Iris pigment epithelial cell (primary cell): ENCODE measurements around the gene NLRP14.

Source experiments
- DNase-seq: peaks from one replicate; pipeline ENCODE4 v3.0.0-alpha.2; 2011; ENCODE audit warnings: low read depth

Gene NLRP14

DNA sequence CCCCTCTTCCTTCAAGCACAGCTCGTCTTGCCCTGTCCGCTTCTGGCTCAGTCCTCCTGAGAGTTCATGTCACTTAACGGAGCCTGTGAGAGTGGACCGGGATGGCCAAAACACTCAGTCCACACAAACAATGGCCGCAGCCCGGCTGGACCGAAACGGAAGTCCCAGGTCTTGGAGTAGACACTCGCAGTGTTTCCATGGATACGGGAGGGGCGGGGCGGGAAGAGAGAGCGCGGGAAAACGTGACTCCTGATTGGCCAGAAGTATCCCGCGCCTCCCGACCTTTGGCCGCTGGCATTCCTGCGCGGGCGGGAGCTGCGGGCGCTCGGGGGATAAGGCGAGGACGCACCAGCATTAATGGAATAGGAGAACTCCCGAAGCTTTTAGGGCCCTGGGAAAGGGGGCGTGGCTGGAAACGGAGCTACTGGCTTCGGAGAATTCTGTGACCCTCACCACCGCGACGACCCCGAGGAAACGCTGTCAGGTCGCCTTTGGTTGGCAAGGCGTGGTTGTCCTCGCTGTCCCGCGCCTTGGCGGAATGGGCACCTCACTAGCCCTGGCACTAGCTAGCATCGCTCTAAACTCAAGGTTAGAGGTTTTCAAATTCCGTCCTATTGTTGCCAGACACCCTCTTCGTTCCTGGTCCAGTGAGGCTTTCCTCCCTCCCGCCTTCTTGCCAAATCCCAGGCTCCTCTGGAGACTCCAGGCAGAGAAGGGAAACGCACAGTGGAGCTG, at the start of gene NLRP14, which contains the start of gene ZNF214:
Gene NLRP14, plus strand, starts transcription at position 297 of the 735 bp plus-strand sequence. CDS start 18,108 bp downstream, outside the sequence.
Gene ZNF214, minus strand, starts transcription at position 164 of the 735 bp plus-strand sequence. CDS start 17,511 bp downstream, outside the sequence.
- peak; percentile 91 for DNase-seq

DNA sequence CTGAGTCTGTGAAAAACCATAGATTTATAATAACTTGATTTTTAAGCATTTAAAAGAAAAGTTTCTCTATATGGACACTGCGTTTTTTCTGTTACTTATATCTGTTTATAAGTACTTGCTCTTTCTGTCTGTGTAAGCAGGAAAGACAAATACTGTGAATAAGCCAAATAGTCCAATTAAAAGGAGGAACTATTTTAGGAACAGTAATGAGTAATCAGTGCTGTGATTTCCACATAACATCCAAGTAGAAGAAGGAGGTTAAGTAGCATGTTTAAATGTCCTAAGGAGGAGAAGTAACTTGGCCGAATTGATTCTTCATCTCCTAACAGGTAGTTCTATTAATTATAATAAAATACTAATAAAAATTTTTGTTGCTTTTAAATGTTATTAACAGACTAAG, 40.9 kb upstream of the NLRP14 start:
- peak; percentile 11 for DNase-seq

- DNase-seq = no peak
Measured at GRCh38 chr11:6986487-6986886, 33.8 kb upstream of the NLRP14 start.

GRCh38 chr11:6988506-6988905, 31.8 kb upstream of the NLRP14 start:
- peak; percentile 68 for DNase-seq

- DNase-seq = no peak
Measured at GRCh38 chr11:6991227-6991626, 29.1 kb upstream of the NLRP14 start.

- DNase-seq = peak; percentile 57
Measured at GRCh38 chr11:6992026-6992425, 28.3 kb upstream of the NLRP14 start.

DNA sequence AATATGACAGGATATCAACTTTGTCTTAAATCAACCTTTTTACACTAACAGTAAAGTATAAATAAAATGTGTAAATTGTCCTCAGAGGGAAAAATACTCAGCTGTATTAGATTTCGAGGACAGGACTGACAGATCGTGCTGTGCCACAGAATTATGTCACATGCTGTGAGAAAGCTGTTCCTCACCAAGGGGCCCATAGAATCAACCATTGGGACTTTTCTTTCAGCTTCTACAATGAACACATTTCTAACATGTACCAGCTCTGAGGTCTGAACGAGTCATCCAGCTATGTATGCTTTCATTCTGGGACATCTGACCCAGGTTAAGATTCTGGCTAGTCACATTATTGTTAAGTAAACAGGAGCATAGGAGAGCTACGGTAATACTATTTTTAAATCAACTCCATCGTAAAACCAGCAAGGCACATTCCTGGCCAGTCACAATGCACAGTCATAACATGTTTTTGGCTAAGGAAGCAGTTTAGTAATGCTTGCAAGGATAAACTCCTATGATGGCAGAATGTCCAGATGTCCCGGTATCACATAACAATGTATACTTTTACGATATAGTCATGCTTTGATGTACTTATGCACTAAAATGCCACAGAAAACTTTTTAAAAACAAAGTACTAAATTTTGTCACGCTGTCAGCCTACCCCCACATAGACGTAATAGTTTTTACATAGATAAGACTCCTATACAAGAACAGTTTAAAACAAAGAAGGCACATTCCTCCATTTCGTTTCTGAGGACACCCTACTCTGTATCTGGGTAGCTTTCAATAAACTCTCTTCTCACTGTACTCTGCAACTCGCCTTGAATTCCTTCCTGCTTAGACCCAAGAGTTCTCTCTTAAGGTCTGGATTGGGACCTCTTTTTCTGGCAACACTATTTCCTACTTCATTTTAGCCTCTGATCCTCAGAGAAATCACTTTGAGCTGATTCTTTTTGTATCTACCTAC, 27.5 kb upstream of the NLRP14 start:
- peak; percentile 94 for DNase-seq

DNA sequence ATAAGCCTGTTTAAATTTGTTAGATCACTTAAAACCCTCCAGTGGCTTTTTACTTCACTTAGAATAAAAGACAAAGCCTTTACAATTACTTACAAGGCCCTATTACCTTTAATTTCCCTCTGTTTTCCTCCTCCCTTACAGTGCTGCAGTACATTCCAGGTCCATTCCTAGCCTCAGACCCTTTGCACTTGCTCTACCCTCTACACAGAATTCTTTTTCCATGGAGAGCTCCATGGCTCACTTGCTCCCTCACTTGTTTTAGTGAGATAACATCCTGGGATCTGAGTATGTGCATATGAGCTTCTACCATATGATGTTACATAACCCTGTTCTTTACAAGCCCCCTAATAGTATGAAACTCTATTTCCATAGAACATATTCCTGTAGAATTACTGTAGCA, 24.6 kb upstream of the NLRP14 start:
- no peak for DNase-seq

DNA sequence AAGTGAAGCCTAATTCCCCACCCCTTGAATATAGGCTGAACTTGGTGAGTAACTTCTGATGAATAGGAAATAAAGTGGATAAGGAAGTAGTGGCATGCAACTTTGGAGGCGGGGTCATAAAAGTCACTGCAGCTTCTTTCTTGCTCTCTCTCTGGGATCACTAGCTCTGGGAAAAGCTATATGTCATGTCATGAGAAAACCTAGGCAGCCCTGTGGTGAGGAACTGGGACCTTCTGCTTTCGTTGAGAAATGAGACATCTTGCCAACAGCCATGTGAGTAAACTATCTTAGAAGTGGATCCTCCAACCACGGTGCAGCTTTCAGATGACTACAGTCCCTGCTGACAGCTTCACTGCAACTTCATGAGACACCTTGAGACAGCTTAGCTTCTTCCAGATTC, 15.8 kb upstream of the NLRP14 start:
- DNase-seq = peak; percentile 35

GRCh38 chr11:7014118-7014517, 6.2 kb upstream of the NLRP14 start:
- no peak for DNase-seq

- no peak for DNase-seq
Measured at GRCh38 chr11:7016011-7016410, 4.3 kb upstream of the NLRP14 start.

DNA sequence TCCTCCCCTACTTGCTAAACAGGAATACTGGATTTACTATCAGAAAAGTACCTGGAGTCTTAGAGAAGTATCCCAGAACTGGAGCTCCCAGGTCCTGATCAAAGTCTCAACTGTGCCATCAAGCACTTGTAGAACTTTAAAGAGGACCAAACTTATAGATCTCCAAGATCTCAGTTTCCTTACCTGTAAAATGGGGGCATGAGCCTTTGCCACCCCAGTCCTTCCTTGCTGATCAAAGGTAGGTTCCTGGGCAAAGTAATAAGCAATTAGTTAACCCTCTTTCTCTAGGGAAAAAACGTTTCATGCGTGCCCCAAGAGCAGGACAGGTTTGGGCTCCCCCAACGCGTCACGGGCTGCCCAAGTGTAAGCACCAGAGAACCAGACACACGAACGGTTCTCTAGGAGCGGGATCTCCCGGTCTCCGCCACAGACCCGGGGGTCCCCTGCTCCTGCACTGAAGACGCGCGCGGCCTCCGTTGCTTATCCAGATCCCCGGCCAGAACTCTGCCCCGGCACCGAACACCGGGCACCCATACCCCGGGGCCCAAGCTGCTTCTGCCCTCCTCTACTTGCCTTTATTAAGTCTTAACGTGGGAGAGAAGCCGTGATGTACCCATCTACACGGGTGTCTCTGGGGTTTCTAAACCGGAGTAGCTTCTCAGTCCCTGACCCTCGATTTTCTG, 638 bp upstream of the NLRP14 start:
- DNase-seq = peak; percentile 25

DNA sequence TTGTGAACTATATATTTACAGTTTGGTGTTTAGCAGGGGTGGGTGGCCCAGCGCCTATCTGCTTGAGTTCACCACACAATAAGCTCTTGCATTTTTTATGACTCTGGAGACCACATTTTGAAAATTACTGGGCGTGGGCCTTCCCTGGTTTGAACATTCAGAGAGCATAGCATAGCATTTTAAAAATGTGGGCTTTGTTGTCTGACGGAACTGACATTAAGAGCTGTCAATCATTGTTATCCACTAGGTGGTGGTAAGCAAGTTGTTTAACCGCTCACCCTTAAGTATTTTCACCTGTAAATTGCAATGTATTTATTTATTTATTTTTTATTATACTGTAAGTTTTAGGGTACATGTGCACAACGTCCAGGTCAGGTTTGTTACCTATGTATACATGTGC, 1.0 kb downstream of the NLRP14 start:
- no peak for DNase-seq

GRCh38 chr11:7028141-7028540, 7.9 kb downstream of the NLRP14 start:
- no peak for DNase-seq

DNA sequence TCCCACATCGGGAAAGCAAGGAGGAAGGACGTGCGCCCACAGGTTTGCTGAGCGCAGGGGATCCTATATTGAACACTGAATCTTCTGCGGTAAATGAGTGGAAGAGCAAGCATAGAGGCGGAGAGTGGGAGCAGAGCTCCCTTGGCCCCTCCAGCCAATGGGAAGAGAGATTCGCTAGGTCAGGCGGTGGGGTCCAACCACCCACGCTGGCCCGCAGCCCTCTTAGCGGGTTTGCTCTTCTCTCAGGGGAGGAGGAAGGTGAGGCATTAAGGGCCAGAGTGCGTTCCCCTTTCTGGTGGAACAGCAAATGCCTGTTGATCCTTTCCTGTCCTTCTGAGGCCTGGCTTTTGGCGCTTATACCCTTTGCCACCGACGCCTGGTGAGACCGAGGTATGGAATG, 10.6 kb downstream of the NLRP14 start:
- no peak for DNase-seq

GRCh38 chr11:7031471-7031871, 11.2 kb downstream of the NLRP14 start:
- DNase-seq = no peak

DNA sequence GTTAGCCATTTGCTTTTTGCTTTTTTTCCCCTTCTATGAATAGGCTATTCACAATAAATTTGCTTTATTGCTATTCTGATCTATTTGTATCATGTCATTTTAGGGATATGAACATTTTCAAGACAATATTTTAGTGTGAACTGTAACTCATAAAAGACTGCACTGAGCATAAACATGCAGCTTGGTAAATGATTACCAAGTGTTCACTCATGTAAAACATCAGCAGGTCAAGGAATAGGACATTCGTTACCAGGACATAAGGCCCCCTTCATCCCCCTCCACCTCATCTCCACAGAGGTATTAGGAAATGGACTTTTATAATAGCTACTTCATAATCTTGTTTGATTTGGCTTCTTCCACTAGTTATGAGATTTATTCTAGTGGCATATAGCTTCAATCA, 12.4 kb downstream of the NLRP14 start:
- DNase-seq = no peak

DNA sequence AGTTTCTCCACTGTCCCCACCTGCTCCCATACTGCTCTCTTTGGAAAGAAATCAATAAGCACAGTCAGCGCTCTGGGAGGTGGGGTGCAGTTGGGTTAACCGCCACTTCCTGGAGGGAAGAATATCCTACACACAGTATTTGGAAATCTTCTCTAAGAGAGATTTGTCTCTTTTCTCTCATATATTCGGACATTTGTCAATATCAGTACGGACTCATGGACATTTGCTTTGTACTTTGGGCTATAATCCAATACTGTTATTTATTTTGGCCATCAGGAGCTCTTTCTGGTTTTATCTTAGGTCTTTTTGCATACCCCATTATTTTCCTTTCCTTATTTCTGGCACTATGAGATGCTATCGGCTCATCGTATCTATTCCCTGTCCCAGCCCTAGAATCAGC, 13.7 kb downstream of the NLRP14 start:
- no peak for DNase-seq

DNA sequence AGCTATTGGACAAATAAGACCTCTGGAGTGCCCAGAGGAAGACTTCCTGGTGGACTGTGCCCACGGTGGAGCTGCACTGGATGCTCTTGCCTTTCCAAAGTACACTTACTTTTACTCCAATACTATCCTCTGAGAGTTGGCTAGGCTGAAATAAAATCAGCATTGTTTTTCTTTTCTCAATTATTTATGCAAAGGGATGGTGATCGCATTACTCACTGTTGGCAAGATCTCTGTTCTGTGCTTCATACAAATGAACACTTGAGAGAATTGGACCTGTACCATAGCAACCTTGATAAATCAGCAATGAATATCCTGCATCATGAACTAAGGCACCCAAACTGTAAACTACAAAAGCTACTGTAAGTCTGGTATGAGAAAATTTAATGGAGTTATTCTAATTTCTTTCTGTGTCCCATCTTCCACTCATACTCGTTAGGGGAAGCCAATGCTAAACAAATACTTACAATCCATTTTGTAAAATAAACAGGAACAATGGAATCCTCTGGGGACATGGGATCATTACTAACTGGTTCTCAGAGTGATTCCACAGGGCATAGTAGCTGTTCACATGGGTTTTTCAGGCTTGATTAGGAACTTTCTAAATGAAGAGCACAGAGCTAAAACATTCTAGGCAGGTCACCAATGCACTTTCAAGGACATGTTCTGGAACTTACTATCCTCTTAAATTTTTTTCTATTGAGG, 26.3 kb downstream of the NLRP14 start:
- peak; percentile 72 for DNase-seq

- DNase-seq = no peak
Measured at GRCh38 chr11:7050191-7050590, 29.9 kb downstream of the NLRP14 start.

GRCh38 chr11:7056828-7057513, 36.7 kb downstream of the NLRP14 start:
- peak; percentile 5 for DNase-seq
